HG02678 (cell line): ENCODE measurements around the gene TDRD7.

Experiments
- ATAC-seq: cut with Tn5 transposase; IDR thresholded peaks from one replicate; pipeline ENCODE4 v1.9.1; 2021; ENCODE audit warnings: mild to moderate bottlenecking, moderate library complexity; ENCODE audit not compliant: unreplicated experiment

Gene TDRD7

GRCh38 chr9:97411789-97412625, at the start of gene TDRD7:
Gene TDRD7 (plus strand): TSS chr9:97412096. CDS start chr9:97428466, 16,370 bp downstream.
- ATAC-seq: peak; percentile 79

GRCh38 chr9:97362777-97363545, 48.9 kb upstream of the TDRD7 start:
- ATAC-seq: no peak

- ATAC-seq: no peak
Measured at GRCh38 chr9:97363661-97364299, 48.1 kb upstream of the TDRD7 start.

GRCh38 chr9:97364769-97365490, 47.0 kb upstream of the TDRD7 start:
- no peak for ATAC-seq

GRCh38 chr9:97365634-97366033, 46.3 kb upstream of the TDRD7 start:
- no peak for ATAC-seq

- no peak for ATAC-seq
Measured at GRCh38 chr9:97366476-97366875, 45.4 kb upstream of the TDRD7 start.

GRCh38 chr9:97366889-97367288, 45.0 kb upstream of the TDRD7 start:
- no peak for ATAC-seq

- no peak for ATAC-seq
Measured at GRCh38 chr9:97367729-97368128, 44.2 kb upstream of the TDRD7 start.

GRCh38 chr9:97368964-97369363, 42.9 kb upstream of the TDRD7 start:
- no peak for ATAC-seq

GRCh38 chr9:97372580-97372979, 39.3 kb upstream of the TDRD7 start:
- ATAC-seq: no peak

DNA sequence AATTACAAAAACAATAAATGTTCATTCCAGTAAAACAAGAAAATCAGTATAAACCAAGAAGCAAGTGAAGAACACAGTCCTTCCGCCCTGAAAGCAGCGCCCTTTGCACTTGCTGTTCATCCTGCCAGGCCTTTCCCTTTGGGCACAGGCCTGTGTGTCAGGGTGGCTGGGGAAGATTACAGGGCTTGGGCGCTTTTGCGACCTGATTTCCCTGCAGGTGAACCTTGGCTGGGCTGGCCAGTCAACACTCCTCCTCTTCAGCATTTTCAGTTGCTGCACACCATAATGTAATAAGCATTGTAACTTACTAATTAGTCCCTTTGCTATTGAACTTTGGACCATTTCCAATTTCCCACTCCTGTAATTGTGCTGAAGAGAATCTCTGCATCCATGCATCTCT, 38.6 kb upstream of the TDRD7 start:
- no peak for ATAC-seq

DNA sequence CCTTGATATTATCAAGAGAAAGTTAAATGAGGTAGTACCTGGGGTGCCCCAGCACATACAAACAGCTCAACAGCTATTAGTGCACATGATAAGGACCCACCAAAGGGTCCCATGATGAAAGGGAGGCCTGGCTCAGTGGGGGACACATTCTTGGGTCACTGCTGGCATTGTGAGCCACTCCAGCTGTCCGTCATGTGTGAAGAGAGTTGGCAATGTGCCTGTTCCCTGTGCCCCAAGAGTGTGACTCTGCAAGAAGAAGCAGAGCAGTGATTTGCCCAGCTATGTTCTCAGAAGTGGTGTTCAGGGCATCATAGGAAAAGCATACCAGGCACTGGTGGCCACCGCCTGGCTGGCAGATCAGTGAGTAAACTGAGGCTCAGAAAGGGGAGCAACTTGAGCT, 37.1 kb upstream of the TDRD7 start:
- ATAC-seq: no peak

DNA sequence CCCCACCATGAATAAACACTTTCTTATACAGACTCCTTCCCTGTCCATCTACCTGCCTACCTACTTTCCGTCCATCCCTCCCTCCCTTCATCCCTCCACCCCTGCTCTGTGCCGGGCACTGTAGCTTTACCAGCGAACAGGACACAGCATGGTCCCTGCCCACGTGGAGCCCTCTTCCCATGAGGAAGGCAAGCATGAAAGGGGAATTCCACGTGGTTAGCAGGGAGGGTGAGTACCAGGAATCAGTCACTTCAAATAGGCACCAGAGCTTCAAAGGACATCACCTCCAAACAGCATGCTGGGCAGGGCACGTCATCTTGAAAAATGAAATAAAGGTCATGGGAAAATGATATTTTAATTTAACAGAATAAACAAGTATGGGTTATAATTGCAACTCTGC, 35.0 kb upstream of the TDRD7 start:
- ATAC-seq: no peak

GRCh38 chr9:97382099-97382718, 29.7 kb upstream of the TDRD7 start:
- no peak for ATAC-seq

DNA sequence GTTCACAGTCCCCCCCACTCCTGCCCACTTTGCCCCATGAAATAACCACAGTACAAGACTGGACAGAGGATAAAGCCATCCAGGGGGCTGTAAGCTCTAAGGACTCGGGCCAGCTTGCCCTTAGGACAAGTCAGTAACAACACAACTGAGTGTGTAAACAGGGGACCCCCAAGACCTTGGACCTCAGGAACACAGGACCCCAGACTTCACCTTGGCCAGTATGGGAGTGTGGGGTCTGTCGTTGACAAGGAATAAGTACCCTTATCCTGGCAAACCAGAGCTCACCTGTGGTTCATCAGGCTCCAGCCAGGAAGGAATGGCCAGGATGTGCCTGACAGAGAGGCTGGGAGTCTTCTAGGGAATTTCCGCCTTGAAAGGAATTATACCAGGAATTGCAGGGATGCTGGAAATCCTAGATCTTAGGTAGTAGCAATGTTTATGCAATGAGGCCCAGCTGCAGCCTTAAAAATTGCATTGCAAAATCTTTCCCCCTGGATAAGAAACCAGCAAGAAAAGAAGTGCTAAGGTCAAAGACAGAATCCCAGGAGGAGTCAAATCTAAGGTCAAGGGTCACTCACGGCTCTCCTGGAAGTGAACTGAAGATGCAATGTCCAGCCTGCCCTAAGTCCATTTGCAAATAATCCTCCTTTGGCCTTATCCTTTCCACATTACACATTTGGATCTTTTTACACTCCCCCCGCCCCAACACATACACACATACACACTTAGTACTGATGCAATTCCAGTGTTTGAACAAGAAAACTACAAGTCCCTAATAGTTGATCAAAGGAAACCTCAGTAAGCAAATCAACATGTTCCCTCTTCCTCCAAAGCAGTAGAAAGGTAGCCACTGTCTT, 27.3 kb upstream of the TDRD7 start:
- ATAC-seq: no peak

- no peak for ATAC-seq
Measured at GRCh38 chr9:97385626-97386264, 26.2 kb upstream of the TDRD7 start.

GRCh38 chr9:97386265-97386633, 25.6 kb upstream of the TDRD7 start:
- no peak for ATAC-seq

DNA sequence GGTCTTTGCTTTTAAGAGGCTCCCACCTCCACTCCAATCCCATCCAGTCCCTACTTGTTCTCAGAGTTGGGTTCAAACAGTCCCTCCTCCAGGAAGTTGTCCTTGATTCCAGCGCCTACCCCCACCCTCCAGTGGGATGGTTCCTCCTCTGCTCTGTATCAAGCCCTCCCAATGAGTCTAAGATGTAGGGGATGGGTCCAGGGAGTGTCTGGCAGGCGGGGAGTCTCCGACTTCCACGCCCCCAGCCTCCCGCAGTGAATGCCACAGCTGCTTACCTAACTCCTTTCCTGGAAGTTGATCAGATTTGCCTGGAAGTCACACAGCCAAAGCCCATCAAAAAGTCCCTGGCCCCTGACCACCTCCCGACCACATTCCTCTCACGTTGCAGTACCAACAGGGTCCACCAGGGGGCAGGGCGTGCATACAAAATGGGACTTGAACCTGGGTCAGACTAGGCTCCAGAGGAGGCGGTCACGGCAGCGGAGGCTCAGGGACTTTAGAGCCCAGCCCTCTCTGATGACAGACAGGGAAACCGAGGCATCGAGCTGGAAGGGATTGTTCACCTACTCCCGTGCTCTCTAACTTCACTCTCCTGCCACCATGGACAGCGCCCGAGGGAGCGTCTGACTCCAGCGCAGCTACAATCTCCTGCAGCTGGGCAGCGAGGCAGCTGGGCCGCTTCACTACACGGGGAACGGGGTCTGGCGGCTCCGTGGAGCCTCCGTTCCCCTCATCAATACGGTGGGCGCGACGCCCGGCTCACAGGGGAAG, 25.0 kb upstream of the TDRD7 start:
- peak; percentile 36 for ATAC-seq

DNA sequence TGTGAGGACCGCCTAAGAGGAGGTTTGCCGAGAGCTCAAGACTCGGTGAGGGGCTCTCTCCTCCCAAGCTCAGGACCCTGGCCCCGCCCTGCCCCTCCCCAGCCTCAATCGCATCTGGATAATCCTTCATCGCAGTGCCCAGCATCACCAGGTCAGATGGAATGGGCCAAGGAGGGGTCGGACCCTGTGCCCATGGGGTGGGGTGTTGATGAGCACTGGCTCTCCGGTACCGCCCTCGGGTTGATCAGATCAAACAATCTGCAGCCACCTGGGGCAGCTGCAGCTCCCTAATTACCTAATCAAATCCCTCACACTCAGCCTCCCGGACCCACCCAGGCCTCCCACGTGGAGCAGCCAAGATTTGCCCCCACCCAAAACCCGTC, 24.4 kb upstream of the TDRD7 start:
- ATAC-seq: no peak
